ENCODE results near the gene POLR3K.

Gene POLR3K

DNA sequence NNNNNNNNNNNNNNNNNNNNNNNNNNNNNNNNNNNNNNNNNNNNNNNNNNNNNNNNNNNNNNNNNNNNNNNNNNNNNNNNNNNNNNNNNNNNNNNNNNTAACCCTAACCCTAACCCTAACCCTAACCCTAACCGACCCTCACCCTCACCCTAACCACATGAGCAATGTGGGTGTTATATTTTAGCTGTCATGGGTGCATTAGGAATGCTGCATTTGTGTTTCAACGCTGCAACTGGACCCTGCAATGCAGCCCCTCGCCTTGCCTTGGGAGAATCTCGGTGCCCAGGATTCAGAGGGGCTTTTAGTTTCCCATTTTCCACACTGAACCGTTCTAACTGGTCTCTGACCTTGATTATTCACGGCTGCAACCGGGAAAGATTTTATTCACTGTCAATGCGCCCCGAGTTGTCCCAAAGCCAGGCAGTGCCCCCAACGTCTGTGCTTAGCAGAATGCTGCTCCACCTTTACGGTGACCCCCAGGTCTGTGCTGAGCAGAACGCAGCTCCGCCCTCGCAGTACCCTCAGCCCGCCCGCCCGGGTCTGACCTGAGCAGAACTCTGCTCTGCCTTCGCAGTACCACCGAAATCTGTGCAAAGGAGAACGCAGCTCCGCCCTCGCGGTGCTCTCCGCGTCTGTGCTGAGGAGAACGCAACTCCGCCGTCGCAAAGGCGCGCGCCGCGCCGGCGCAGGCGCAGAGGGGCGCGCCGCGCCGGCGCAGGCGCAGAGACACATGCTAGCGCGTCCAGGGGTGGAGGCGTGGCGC is 43.3 kb downstream of the POLR3K start:
- no peak for DNase-seq (ENCODE audit: low spot score)

More for the DNA sequence above, 43.3 kb downstream of the POLR3K start:
- TF ChIP-seq, protein P1, sequence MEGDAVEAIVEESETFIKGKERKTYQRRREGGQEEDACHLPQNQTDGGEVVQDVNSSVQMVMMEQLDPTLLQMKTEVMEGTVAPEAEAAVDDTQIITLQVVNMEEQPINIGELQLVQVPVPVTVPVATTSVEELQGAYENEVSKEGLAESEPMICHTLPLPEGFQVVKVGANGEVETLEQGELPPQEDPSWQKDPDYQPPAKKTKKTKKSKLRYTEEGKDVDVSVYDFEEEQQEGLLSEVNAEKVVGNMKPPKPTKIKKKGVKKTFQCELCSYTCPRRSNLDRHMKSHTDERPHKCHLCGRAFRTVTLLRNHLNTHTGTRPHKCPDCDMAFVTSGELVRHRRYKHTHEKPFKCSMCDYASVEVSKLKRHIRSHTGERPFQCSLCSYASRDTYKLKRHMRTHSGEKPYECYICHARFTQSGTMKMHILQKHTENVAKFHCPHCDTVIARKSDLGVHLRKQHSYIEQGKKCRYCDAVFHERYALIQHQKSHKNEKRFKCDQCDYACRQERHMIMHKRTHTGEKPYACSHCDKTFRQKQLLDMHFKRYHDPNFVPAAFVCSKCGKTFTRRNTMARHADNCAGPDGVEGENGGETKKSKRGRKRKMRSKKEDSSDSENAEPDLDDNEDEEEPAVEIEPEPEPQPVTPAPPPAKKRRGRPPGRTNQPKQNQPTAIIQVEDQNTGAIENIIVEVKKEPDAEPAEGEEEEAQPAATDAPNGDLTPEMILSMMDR (IDR thresholded peaks at IDR 0.05): no peak
- Histone ChIP-seq H3K27ac (no peak overlapping the region), H3K4me3 (no peak overlapping the region)
